ENCODE results near the gene OR2D3.
"Not testable (repeated sequence)": the region's sequence is repeated elsewhere in the genome, so short reads cannot be mapped to it uniquely, and the experiment has no call there.

Gene OR2D3

GRCh38 chr11:6927030-6927617 lies 6.3 kb downstream of the OR2D3 start:
- TF ChIP-seq, protein P1, sequence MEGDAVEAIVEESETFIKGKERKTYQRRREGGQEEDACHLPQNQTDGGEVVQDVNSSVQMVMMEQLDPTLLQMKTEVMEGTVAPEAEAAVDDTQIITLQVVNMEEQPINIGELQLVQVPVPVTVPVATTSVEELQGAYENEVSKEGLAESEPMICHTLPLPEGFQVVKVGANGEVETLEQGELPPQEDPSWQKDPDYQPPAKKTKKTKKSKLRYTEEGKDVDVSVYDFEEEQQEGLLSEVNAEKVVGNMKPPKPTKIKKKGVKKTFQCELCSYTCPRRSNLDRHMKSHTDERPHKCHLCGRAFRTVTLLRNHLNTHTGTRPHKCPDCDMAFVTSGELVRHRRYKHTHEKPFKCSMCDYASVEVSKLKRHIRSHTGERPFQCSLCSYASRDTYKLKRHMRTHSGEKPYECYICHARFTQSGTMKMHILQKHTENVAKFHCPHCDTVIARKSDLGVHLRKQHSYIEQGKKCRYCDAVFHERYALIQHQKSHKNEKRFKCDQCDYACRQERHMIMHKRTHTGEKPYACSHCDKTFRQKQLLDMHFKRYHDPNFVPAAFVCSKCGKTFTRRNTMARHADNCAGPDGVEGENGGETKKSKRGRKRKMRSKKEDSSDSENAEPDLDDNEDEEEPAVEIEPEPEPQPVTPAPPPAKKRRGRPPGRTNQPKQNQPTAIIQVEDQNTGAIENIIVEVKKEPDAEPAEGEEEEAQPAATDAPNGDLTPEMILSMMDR (conservative IDR thresholded peaks at IDR 0.05; ENCODE audit: low read depth, low read length) = no peak
- no peak for DNase-seq (ENCODE audit: low read depth)

DNA sequence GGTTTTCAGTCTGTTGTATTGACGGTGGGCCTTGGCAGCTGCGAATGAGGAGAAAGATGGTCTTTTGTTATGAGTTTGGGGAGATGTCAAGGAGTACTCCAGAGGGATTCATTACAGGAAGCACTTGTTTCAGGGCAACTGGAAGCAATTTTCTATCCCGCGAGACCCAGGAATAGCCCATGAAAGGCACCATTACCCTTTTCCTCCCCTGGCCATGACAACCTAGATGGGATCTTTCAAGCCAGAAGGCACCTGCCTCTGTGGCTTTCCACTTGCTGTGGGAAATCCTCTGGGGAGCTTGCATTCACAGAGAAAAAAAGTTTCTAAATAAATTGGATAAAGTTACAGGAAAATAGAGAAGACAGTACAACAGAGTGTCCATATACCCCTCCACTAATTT lies 8.1 kb downstream of the OR2D3 start:
- TF ChIP-seq, protein P1 (conservative IDR thresholded peaks at IDR 0.05; ENCODE audit: low read depth, low read length) = no peak
- no peak overlapping the region for H3K4me3 ChIP-seq (ENCODE audit: low read depth, low read length)
- no peak for DNase-seq (ENCODE audit: low read depth)

More at GRCh38 chr11:6927030-6927617, 6.3 kb downstream of the OR2D3 start:
- H3K4me3 ChIP-seq (ENCODE audit: low read depth, low read length) = peak overlapping the region; percentile 73

DNA sequence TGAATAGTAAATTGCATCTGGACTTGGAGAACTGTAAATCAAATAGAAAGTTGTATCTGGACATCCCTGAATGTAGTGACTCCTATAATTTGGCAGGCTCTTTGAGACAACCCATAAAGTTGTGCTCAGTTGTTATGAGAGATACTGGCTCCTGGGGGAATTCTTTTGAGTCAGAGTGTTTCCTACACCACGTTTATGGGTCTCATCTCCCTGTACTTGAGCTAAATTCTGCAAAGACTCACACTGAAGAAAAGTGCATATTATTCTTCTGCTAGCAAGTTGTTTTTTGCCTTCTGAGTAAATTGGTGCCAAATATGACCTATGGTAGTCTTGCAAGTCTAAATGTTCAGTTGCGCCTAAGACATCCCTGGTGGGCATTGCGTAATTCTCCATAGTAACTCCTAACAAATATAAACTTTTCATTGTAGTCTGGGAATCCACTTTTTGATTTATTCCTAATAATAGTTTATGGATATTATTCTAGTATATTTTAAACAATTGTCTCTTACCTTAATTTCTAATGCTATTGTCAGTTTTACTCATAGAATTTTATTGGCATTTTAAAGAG lies 10.4 kb downstream of the OR2D3 start:
- DNase-seq (ENCODE audit: low read depth) = peak; percentile 47
- H3K4me3 ChIP-seq (ENCODE audit: low read depth, low read length) = no peak overlapping the region
- TF ChIP-seq, protein P1 (conservative IDR thresholded peaks at IDR 0.05; ENCODE audit: low read depth, low read length) = no peak

GRCh38 chr11:6932145-6932544 lies 11.3 kb downstream of the OR2D3 start:
- TF ChIP-seq, protein P1 (conservative IDR thresholded peaks at IDR 0.05; ENCODE audit: low read depth, low read length) = no peak
- no peak overlapping the region for H3K4me3 ChIP-seq (ENCODE audit: low read depth, low read length)
- DNase-seq (ENCODE audit: low read depth) = no peak

DNA sequence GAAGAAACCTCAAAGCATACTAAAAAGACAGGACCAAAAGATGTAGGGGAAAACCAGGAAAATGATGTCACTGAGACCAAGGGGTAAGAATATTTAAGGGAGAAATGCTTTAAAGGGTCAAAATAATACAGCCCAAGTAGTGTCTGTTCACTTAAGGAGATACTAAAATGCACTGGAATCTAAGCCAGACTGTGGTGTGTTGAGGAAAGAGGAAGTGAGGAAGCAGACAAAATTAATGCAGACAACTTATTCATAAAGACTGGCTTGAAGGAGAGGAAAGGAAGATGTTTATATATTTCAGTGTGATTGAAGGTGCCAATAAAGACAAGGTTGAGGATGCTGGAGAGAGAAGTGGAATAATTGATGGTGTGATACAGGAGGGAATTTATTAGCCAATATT lies 21.2 kb downstream of the OR2D3 start:
- DNase-seq (ENCODE audit: low read depth) = no peak
- no peak overlapping the region for H3K4me3 ChIP-seq (ENCODE audit: low read depth, low read length)
- TF ChIP-seq, protein P1 (conservative IDR thresholded peaks at IDR 0.05; ENCODE audit: low read depth, low read length) = no peak

DNA sequence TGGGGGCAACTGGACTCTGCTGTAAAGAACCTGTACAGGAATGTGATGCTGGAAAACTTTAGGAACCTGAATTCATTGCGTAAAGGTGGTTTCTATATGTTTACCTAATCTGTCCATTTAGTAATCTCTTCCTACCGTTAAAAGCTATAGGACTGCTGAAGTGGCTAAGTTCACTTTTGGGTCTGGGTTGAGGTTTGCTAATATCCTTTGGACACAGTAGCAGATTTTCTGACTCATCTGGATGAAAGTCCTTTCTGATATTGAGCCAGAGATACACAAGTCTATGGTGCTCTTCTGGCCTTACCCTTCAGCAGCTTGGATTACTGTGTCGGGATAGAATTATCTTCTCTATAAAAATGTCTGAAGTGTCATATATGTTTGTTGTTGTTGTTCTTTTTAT lies 22.3 kb downstream of the OR2D3 start:
- TF ChIP-seq, protein P1 (conservative IDR thresholded peaks at IDR 0.05; ENCODE audit: low read depth, low read length) = no peak
- peak; percentile 26 for DNase-seq (ENCODE audit: low read depth)
- no peak overlapping the region for H3K4me3 ChIP-seq (ENCODE audit: low read depth, low read length)

DNA sequence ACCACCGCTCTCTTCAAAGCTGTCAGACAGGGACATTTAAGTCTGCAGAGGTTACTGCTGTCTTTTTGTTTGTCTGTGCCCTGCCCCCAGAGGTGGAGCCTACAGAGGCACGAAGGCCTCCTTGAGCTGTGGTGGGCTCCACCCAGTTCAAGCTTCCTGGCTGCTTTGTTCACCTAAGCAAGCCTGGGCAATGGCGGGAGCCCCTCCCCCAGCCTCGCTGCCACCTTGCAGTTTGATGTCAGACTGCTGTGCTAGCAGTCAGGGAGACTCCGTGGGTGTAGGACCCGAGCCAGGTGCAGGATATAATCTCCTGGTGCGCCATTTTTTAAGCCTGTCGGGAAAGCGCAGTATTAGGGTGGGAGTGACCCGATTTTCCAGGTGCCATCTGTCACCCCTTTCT lies 33.4 kb downstream of the OR2D3 start:
- H3K4me3 ChIP-seq (ENCODE audit: low read depth, low read length) = not testable (repeated sequence)

More for the DNA sequence above, 33.4 kb downstream of the OR2D3 start:
- not testable (repeated sequence) for DNase-seq (ENCODE audit: low read depth)
